ENCODE results near the gene DAD1. TPM values are rescaled to one million over a fixed set of nuclear protein-coding genes. Genes with fewer than 3 reads are reported as not detected.

Gene DAD1
- polyA plus RNA-seq, 1 of the 3 experiments (the other 2 are of a cell fraction): 406 TPM

GRCh38 chr14:22533739-22534359 is 55.2 kb downstream of the DAD1 start:
- 79% methylated on average over 7 of the region's 8 CpGs for WGBS (ENCODE audit: low lambda C conversion rate)
- H3K9me2 ChIP-seq: no peaks in the 10 kb centered on the region
- TF ChIP-seq REST (IDR thresholded peaks at IDR 0.05; ENCODE audit: low read depth, low read length) (no peak), FOSL2 (IDR thresholded peaks at IDR 0.05; ENCODE audit: borderline replicate concordance, low read depth) (no peak), RFX5 (IDR thresholded peaks at IDR 0.05; ENCODE audit: low read length) (no peak), GABPA (IDR thresholded peaks at IDR 0.05; ENCODE audit: low read depth) (no peak), SIN3A (IDR thresholded peaks at IDR 0.05; ENCODE audit: borderline replicate concordance, low read depth, low read length) (no peak), MAX (IDR thresholded peaks at IDR 0.05; ENCODE audit: low read depth) (no peak), ZBTB33 (IDR thresholded peaks at IDR 0.05; ENCODE audit: borderline replicate concordance, low read depth) (no peak), NFIC (IDR thresholded peaks at IDR 0.05; ENCODE audit: borderline replicate concordance) (no peak), JUND (IDR thresholded peaks at IDR 0.05) (no peak)
- no peak overlapping the region for H3K9ac ChIP-seq
- peaks cover 5% of the 10 kb centered on the region for H3F3A ChIP-seq (replicated peaks; ENCODE audit: insufficient read depth)
- no peak overlapping the region for H2AFZ ChIP-seq (ENCODE audit: low read depth)
- no peaks in the 10 kb centered on the region for H3K9me3 ChIP-seq
- H4K20me1 ChIP-seq (ENCODE audit: insufficient read depth): no peaks in the 10 kb centered on the region
- no peaks in the 10 kb centered on the region for H3K27me3 ChIP-seq (ENCODE audit: insufficient read depth)
- H3K4me2 ChIP-seq: no peak overlapping the region
- peaks cover 0 to 31% of the 10 kb centered on the region in 2 experiments; a peak in 3 of 4 replicates for H3K4me1 ChIP-seq (ENCODE audit: control insufficient read depth in 1 of 2, insufficient read depth in 2 of 2, low read depth in 1 of 2, low read length in 1 of 2)
- ChIA-PET CTCF (interaction anchor here (0.8 to 3.2 kb wide), 6 partner anchors 7 to 319 kb away, joined by 3 to 15 read pairs (median 5); no protein-coding TSS in a partner anchor), POLR2A (no interaction called here)
- no peak for DNase-seq
- no peaks in the 10 kb centered on the region for H3K36me3 ChIP-seq (replicated peaks in 1 of 2; ENCODE audit: control insufficient read depth in 1 of 2, insufficient read depth in 2 of 2, low read length in 1 of 2)
- H3K27ac ChIP-seq (ENCODE audit: low read depth in 2 of 2, low read length in 1 of 2): no peak overlapping the region
- no peaks in the 10 kb centered on the region for H3K79me2 ChIP-seq (ENCODE audit: insufficient read depth)
- H3K4me3 ChIP-seq (ENCODE audit: low read depth in 2 of 2, low read length in 1 of 2): no peak overlapping the region

All from SK-N-SH (cell line).